Activated B cell treated with CpG ODN at 0.5 μM for 24 hours (primary cell): ENCODE data around the gene CCDC88B. TPM values are rescaled to one million over a fixed set of nuclear protein-coding genes. Genes with fewer than 3 reads are reported as not detected.

Experiments
- ATAC-seq: fragments of 200-7000 bp; cut with Tn5 transposase; one replicate; pipeline ENCODE4 v1.10.0; 2021; ENCODE audit warnings: low read depth, mild to moderate bottlenecking, moderate library complexity
- CTCF ChIA-PET: fragments of 350-600 bp; sonication (Branson Sonifier 250); formaldehyde crosslinking; loops from one replicate; lab custom pipeline; 2021; ENCODE audit warnings: antibody characterized with exemption; lab: Charles Lee
- POLR2A ChIA-PET: fragments of 350-600 bp; sonication (Branson Sonifier 250); formaldehyde crosslinking; loops from one replicate; lab custom pipeline; 2021; ENCODE audit warnings: antibody characterized with exemption; lab: Charles Lee
- DNase-seq: peaks from one replicate; pipeline ENCODE4 v3.0.0; 2022
- H3K27ac Mint-ChIP-seq: one replicate; pipeline ENCODE4 v1.8.0; 2020; ENCODE audit warnings: mixed read lengths
- H3K27me3 Mint-ChIP-seq: one replicate; pipeline ENCODE4 v1.8.0; 2021; ENCODE audit warnings: mixed read lengths
- H3K36me3 Mint-ChIP-seq: one replicate; pipeline ENCODE4 v1.8.0; 2021; ENCODE audit warnings: low read depth, mixed read lengths
- H3K4me1 Mint-ChIP-seq: one replicate; pipeline ENCODE4 v1.8.0; 2021; ENCODE audit warnings: mixed read lengths
- H3K4me3 Mint-ChIP-seq: one replicate; pipeline ENCODE4 v1.8.0; 2020; ENCODE audit warnings: mild to moderate bottlenecking, mixed read lengths
- H3K9me3 Mint-ChIP-seq: one replicate; pipeline ENCODE4 v1.8.0; 2020; ENCODE audit warnings: mixed read lengths
- intact Hi-C: fragments of 100-400 bp; cut with micrococcal nuclease; formaldehyde crosslinking; loops from one replicate; pipeline ENCODE4 v1.15.1; 2024
- total RNA-seq: library from RNA; stranded (reverse); gene quantifications from 2 replicates; pipeline ENCODE4 v1.2.3, GENCODE V29; 2022
- TF ChIP-seq, protein P1 (sequence below): fragments of 200-600 bp; IDR thresholded peaks from one replicate; pipeline ENCODE4 v1.8.0; 2022; ENCODE audit warnings: antibody characterized with exemption, mild to moderate bottlenecking

The CCDC88B gene, protein sequence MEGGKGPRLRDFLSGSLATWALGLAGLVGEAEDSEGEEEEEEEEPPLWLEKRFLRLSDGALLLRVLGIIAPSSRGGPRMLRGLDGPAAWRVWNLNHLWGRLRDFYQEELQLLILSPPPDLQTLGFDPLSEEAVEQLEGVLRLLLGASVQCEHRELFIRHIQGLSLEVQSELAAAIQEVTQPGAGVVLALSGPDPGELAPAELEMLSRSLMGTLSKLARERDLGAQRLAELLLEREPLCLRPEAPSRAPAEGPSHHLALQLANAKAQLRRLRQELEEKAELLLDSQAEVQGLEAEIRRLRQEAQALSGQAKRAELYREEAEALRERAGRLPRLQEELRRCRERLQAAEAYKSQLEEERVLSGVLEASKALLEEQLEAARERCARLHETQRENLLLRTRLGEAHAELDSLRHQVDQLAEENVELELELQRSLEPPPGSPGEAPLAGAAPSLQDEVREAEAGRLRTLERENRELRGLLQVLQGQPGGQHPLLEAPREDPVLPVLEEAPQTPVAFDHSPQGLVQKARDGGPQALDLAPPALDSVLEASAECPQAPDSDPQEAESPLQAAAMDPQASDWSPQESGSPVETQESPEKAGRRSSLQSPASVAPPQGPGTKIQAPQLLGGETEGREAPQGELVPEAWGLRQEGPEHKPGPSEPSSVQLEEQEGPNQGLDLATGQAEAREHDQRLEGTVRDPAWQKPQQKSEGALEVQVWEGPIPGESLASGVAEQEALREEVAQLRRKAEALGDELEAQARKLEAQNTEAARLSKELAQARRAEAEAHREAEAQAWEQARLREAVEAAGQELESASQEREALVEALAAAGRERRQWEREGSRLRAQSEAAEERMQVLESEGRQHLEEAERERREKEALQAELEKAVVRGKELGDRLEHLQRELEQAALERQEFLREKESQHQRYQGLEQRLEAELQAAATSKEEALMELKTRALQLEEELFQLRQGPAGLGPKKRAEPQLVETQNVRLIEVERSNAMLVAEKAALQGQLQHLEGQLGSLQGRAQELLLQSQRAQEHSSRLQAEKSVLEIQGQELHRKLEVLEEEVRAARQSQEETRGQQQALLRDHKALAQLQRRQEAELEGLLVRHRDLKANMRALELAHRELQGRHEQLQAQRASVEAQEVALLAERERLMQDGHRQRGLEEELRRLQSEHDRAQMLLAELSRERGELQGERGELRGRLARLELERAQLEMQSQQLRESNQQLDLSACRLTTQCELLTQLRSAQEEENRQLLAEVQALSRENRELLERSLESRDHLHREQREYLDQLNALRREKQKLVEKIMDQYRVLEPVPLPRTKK (N-terminal part only)
- total RNA-seq: 180 and 201 TPM in 2 replicates

DNA sequence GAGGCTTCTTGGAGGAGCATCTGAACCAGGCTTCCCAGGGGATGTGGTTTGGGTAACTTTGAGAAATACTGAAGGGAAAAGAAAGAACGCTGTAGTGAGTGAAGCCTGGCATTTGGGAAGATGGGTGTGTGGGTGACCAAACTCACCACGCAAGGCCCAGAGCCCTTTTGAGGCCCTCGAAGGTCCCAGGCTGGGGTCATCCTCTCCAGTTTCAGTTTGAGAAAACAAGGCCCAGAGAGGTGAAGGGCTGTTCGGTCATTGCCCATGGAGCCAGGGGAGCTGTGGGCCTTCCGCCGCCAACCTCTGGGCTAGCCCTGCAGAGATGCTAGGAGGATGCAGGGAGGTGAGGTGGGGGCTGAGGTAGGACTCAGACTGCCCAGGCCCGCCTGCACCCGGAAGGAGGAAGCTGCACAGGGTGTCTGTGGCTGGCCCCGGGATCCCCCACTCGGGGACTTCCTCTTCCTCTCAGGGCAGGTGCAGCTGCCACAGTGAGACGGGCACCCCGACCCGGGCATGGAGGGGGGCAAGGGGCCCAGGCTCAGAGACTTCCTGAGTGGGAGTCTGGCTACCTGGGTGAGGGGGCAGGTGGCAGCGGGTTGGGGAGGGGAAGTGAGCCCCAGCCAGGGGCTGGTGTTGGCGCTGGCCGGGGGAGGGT is at the start of gene CCDC88B:
CCDC88B (plus strand) TSS at position 451 of the 655 bp plus-strand sequence; CDS start at position 514, 63 bp downstream.
- CTCF ChIA-PET: interaction anchor here (0.8 to 9.2 kb wide), 4 partner anchors 9 to 36 kb away, joined by 3 to 69 read pairs (median 4); partner anchors contain the start of genes PRDX5 and TRMT112
- TF ChIP-seq, protein P1, sequence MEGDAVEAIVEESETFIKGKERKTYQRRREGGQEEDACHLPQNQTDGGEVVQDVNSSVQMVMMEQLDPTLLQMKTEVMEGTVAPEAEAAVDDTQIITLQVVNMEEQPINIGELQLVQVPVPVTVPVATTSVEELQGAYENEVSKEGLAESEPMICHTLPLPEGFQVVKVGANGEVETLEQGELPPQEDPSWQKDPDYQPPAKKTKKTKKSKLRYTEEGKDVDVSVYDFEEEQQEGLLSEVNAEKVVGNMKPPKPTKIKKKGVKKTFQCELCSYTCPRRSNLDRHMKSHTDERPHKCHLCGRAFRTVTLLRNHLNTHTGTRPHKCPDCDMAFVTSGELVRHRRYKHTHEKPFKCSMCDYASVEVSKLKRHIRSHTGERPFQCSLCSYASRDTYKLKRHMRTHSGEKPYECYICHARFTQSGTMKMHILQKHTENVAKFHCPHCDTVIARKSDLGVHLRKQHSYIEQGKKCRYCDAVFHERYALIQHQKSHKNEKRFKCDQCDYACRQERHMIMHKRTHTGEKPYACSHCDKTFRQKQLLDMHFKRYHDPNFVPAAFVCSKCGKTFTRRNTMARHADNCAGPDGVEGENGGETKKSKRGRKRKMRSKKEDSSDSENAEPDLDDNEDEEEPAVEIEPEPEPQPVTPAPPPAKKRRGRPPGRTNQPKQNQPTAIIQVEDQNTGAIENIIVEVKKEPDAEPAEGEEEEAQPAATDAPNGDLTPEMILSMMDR: no peak
- intact Hi-C loops: loop anchor here (1.0 to 2.0 kb wide), 6 partner anchors 15 to 99 kb away; partner anchors contain the start of genes BAD, ESRRA, FKBP2 and GPR137
- H3K27me3 Mint-ChIP-seq: no peaks in the 10 kb centered on the region
- ATAC-seq: peak; percentile 66
- H3K4me1 Mint-ChIP-seq: peaks cover 65% of the 10 kb centered on the region
- peaks cover 33% of the 10 kb centered on the region for H3K36me3 Mint-ChIP-seq
- DNase-seq: peak; percentile 82
- POLR2A ChIA-PET: interaction anchor here (0.6 to 5.3 kb wide), 16 partner anchors 8 to 512 kb away, joined by 3 to 94 read pairs (median 4); partner anchors contain the start of genes BAD, ESRRA, FERMT3 and FKBP2
- H3K4me3 Mint-ChIP-seq: peak within 1 kb of the TSS; percentile 90
- H3K27ac Mint-ChIP-seq: peak within 1 kb of the TSS; percentile 94
- H3K9me3 Mint-ChIP-seq: no peaks in the 10 kb centered on the region

DNA sequence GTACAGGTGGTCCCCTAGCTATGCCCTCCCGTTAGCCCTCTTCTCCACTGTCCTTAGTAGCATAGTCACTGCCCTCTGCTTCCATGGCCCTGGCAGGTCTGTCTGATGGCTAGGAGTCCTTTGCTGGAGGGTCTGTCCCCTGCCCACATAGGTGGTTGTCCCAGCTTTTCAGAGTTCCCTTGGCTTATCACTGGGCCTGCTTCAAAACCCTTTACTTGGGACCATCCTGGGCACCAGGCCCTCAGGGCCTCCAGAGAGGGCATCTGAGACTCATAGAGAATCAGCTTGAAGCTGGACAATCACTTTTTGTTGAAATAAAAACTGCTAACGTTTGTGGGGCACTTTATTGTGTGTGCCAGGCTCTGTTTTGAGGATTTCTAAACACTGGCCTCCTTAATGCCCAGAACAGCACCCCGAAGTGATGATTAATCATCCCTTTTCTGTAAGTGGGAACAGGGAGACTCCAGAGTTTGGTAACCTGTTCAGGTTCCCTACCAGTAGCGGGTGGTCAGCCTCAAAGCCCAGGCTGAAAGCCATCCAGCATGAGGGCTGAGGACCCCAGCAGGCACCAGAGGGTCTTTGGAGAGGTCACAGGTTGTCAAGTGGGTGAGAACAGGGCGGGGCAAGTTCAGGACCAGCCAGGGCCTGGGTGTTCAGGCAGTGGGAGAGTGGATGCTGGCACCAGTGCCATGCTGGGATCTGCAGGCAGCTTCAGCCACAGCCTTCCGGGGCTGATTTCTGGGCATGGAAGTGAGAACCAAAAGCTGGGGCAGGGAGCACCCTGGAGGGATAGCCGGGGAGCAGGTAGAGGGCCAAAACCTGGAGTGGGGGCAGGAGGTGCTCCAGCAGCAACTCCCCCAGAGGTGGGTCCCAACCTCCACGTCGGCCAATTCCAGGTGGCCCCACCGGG is 49.4 kb upstream of the CCDC88B start:
- Mint-ChIP-seq H3K4me1 (peaks cover 15% of the 10 kb centered on the region), H3K36me3 (no peaks in the 10 kb centered on the region), H3K9me3 (no peaks in the 10 kb centered on the region), H3K4me3 (peak overlapping the region; percentile 41), H3K27ac (no peak overlapping the region), H3K27me3 (peaks cover 30% of the 10 kb centered on the region)
- no peak for DNase-seq
- TF ChIP-seq, protein P1: no peak
- ChIA-PET CTCF (interaction anchor here (0.9 to 1.0 kb wide), 2 partner anchors 10 to 12 kb away, joined by 3 read pairs; partner anchors contain the start of gene CATSPERZ), POLR2A (interaction anchor here (1.2 kb wide), 1 partner anchor 18 kb away, joined by 3 read pairs; no protein-coding TSS in a partner anchor)
- intact Hi-C loops: no loop called here
- no peak for ATAC-seq

DNA sequence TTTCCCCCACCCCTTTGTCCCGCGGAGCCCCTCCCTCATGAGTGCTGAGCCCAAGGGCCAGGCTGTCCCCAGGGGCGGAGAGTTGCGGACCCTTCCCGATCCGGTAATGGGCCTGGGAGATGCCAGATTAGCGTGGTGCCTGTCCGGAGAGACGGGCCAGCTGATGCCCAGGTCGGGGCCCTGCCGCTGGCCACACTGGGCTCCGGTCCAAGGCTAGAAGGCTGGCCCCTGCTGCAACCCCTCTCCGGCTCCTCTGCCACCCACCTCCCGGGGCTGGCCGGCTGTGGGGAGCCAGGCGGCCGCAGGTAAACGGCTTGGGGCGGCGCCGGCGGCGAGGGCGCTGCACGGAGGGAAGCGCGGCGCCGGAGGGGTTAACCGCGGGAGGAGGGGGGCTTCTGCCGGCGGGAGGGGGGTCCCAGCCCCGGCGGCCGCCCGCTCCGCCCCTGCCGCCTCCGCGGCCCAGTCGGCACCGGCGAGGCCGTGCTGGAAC is 48.7 kb upstream of the CCDC88B start, which contains the start of gene KCNK4:
KCNK4 (plus strand) TSS at position 41 of the 490 bp plus-strand sequence. CDS start 1,717 bp downstream, outside the sequence.
- TF ChIP-seq, protein P1: no peak
- DNase-seq (no peak), ATAC-seq (no peak)
- Mint-ChIP-seq H3K4me1 (peaks cover 12% of the 10 kb centered on the region), H3K27me3 (peaks cover 36% of the 10 kb centered on the region), H3K36me3 (no peaks in the 10 kb centered on the region), H3K4me3 (peak within 1 kb of the TSS; percentile 41), H3K9me3 (no peaks in the 10 kb centered on the region), H3K27ac (no peak within 1 kb of the TSS)
- ChIA-PET POLR2A (no interaction called here), CTCF (interaction anchor here (0.9 kb wide), 1 partner anchor 12 kb away, joined by 3 read pairs; no protein-coding TSS in a partner anchor)
- intact Hi-C loops: no loop called here
